HL-60 (cell line): ENCODE measurements around the gene CFAP61.

Experiments used
- CTCF ChIP-seq: IDR thresholded peaks from one replicate; pipeline ENCODE4 v1.5.1; 2011; ENCODE audit warnings: low read length, control low read depth, inconsistent platforms; ENCODE audit not compliant: insufficient read depth
- GABPA ChIP-seq: IDR thresholded peaks from 2 replicates; pipeline ENCODE4 v1.6.1; 2012; ENCODE audit warnings: low read depth
- POLR2AphosphoS5 ChIP-seq: IDR thresholded peaks from 2 replicates; pipeline ENCODE4 v1.6.1; 2012; ENCODE audit warnings: low read depth
- SPI1 ChIP-seq: IDR thresholded peaks from 2 replicates; pipeline ENCODE4 v1.6.1; 2012; ENCODE audit warnings: low read depth, mild to moderate bottlenecking, borderline replicate concordance

- TF ChIP-seq CTCF: no peak
- TF ChIP-seq SPI1: peak; percentile 70; the same call in 1 of the 2 replicates
- no peak for TF ChIP-seq POLR2AphosphoS5
- no peak for TF ChIP-seq GABPA
Measured at GRCh38 chr20:20331817-20332216, 279.5 kb downstream of the CFAP61 start.
